ENCODE data around the gene SLC2A6.
A peak's percentile ranks its signal among the peaks of the same experiment; 100 is the strongest.

The SLC2A6 gene

GRCh38 chr9:133476036-133476931 is 2.6 kb downstream of the SLC2A6 start:
- DNase-seq = peak; percentile 69

- no peak for DNase-seq
These were observed 3.4 kb downstream of the SLC2A6 start for GRCh38 chr9:133475292-133476012.

GRCh38 chr9:133474853-133475252 is 4.0 kb downstream of the SLC2A6 start:
- no peak for DNase-seq

GRCh38 chr9:133474215-133474614 is 4.7 kb downstream of the SLC2A6 start:
- DNase-seq = no peak

GRCh38 chr9:133473743-133474142 is 5.2 kb downstream of the SLC2A6 start:
- no peak for DNase-seq

- DNase-seq = no peak
These were observed 6.0 kb downstream of the SLC2A6 start for GRCh38 chr9:133472753-133473378.

- DNase-seq = no peak
These were observed 6.6 kb downstream of the SLC2A6 start for GRCh38 chr9:133472277-133472645.

- DNase-seq = no peak
These were observed 7.2 kb downstream of the SLC2A6 start for GRCh38 chr9:133471551-133472276.

GRCh38 chr9:133470988-133471387 is 7.9 kb downstream of the SLC2A6 start:
- no peak for DNase-seq

GRCh38 chr9:133470427-133470924 is 8.4 kb downstream of the SLC2A6 start:
- DNase-seq = no peak

- no peak for DNase-seq
These were observed 10.0 kb downstream of the SLC2A6 start for GRCh38 chr9:133468777-133469421.

- no peak for DNase-seq
These were observed 10.5 kb downstream of the SLC2A6 start for GRCh38 chr9:133468374-133468773.

GRCh38 chr9:133467101-133467500 is 11.8 kb downstream of the SLC2A6 start:
- no peak for DNase-seq

GRCh38 chr9:133465984-133466383 is 12.9 kb downstream of the SLC2A6 start:
- DNase-seq = no peak

- no peak for DNase-seq
These were observed 14.3 kb downstream of the SLC2A6 start for GRCh38 chr9:133464638-133465037.

GRCh38 chr9:133463864-133464615 is 14.9 kb downstream of the SLC2A6 start:
- no peak for DNase-seq

GRCh38 chr9:133463234-133463863 is 15.6 kb downstream of the SLC2A6 start:
- DNase-seq = no peak

- DNase-seq = no peak
These were observed 16.9 kb downstream of the SLC2A6 start for GRCh38 chr9:133461975-133462374.

- peak; percentile 83 for DNase-seq
These were observed 18.3 kb downstream of the SLC2A6 start for GRCh38 chr9:133460405-133461175.

All from CD4-positive, alpha-beta T cell treated with Interleukin-15 for 1 hour (primary cell).